Skin of body (tissue), 2 donors: ENCODE measurements around the gene ZNF644. TPM values are rescaled to one million over a fixed set of nuclear protein-coding genes. Genes with fewer than 3 reads are reported as not detected.
"Not testable (repeated sequence)": the region's sequence is repeated elsewhere in the genome, so short reads cannot be mapped to it uniquely, and the experiment has no call there.

Source experiments
- DNase-seq: peaks from one replicate; lab custom pipeline; 2025; lab: John Stamatoyannopoulos, UW
- total RNA-seq: library from RNA; depleted of rRNA; stranded (reverse); fragments of >200 nt; gene quantifications from one replicate; pipeline ENCODE4 v1.2.3, GENCODE V29; 2014

Gene ZNF644
- 93.9 TPM for total RNA-seq

- peak; percentile 88 for DNase-seq
Observed at GRCh38 chr1:91021686-91022517, at the start of gene ZNF644. TSS of gene ZNF644 (minus strand) at chr1:91022035. CDS start at chr1:90982353, 39,682 bp downstream.

GRCh38 chr1:91070298-91070697 is 48.5 kb upstream of the ZNF644 start:
- DNase-seq = no peak

GRCh38 chr1:91066538-91066937 is 44.7 kb upstream of the ZNF644 start:
- no peak for DNase-seq

- no peak for DNase-seq
Observed at GRCh38 chr1:91065337-91065736, 43.5 kb upstream of the ZNF644 start.

GRCh38 chr1:91063403-91063802 is 41.6 kb upstream of the ZNF644 start:
- not testable (repeated sequence) for DNase-seq

GRCh38 chr1:91059157-91059556 is 37.3 kb upstream of the ZNF644 start:
- no peak for DNase-seq

- DNase-seq = no peak
Observed at GRCh38 chr1:91057784-91058183, 35.9 kb upstream of the ZNF644 start.

- DNase-seq = no peak
Observed at GRCh38 chr1:91054780-91055481, 33.1 kb upstream of the ZNF644 start.

- no peak for DNase-seq
Observed at GRCh38 chr1:91053630-91054029, 31.8 kb upstream of the ZNF644 start.

GRCh38 chr1:91049551-91049950 is 27.7 kb upstream of the ZNF644 start:
- not testable (repeated sequence) for DNase-seq

GRCh38 chr1:91046766-91047165 is 24.9 kb upstream of the ZNF644 start:
- DNase-seq = no peak

- DNase-seq = no peak
Observed at GRCh38 chr1:91045284-91045683, 23.4 kb upstream of the ZNF644 start.

- not testable (repeated sequence) for DNase-seq
Observed at GRCh38 chr1:91044776-91045175, 22.9 kb upstream of the ZNF644 start.

- not testable (repeated sequence) for DNase-seq
Observed at GRCh38 chr1:91042372-91042771, 20.5 kb upstream of the ZNF644 start.

- no peak for DNase-seq
Observed at GRCh38 chr1:91038582-91038981, 16.7 kb upstream of the ZNF644 start.

- DNase-seq = peak; percentile 56
Observed at GRCh38 chr1:91036894-91037829, 15.3 kb upstream of the ZNF644 start.

GRCh38 chr1:91032349-91032748 is 10.5 kb upstream of the ZNF644 start:
- no peak for DNase-seq

- no peak for DNase-seq
Observed at GRCh38 chr1:91031081-91031480, 9.2 kb upstream of the ZNF644 start.

GRCh38 chr1:91026777-91027176 is 4.9 kb upstream of the ZNF644 start:
- DNase-seq = no peak

GRCh38 chr1:91026320-91026719 is 4.5 kb upstream of the ZNF644 start:
- no peak for DNase-seq

- no peak for DNase-seq
Observed at GRCh38 chr1:91024481-91025119, 2.8 kb upstream of the ZNF644 start.
